Stimulated activated CD8-positive, alpha-beta memory T cell treated with anti-CD3 and anti-CD28 coated beads, Interleukin-12 subunit alpha, Interleukin-12 subunit beta, amount 100 ng/mL, for 24 hours (primary cell): ENCODE data around the gene PCDH15.

Experiments used
- DNase-seq: peaks from one replicate; pipeline ENCODE4 v3.0.0-alpha.2; 2020; ENCODE audit errors: extremely low read depth

Gene PCDH15

DNA sequence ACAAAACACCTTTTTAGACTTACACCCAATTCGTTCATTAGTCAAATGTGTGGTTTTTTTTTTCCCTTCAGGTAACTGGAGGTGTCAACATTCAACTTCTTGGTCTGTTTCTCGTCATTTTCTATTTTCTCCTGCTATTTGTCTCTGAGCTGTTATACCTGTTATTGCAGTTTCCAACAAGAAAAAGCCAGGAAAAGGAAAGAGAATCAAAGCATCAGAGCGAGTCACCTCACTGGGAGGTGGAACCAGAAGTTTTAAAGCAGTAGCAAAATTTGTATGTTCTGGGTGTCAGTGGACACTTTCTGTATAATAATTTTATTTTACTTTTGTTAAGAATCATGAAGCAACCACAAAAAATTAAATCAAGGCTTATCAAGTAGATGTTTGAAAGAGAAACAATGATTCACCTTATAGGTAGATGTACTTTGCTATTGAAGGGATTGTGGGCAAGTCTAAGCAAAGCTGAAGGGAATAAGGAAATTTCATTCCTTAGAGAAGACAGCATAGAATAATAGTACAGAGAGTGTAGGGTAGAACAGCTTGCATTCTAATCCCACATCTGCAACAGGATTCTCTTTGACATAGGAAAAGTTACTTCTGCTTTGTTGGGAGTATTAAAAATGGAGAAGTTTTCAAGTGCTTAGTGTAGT is 675.8 kb downstream of the PCDH15 start:
- DNase-seq, result no peak

DNA sequence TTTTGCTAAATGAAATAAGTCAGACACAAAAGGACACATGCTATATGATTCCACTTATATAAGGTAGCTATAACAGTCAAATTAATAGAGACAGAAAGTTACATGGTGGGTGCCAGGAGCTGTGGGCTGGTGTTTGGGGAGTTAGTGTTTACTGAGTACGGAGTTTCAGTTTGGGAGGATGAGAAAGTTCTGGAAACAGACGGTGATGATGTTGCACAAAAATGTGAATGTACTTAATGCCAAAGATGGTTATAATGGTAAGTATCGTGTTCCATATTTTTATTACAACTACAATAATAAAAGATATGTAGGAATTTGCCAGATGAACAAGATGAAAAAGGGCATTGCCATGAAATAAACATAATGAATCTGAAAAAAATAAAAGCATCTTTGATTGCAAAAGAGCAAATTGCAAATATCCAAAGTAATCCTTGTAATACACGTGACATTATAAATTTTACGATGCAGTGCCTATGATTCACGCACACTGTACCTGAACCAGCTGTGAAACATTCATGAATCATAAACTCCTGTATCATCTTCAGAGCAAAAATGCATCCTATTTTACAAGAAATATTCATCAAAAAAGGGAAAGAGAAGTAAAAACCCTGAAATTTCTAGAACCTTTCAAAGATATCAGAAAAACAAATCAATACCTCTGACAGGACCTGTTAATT is 676.7 kb downstream of the PCDH15 start:
- no peak for DNase-seq

DNA sequence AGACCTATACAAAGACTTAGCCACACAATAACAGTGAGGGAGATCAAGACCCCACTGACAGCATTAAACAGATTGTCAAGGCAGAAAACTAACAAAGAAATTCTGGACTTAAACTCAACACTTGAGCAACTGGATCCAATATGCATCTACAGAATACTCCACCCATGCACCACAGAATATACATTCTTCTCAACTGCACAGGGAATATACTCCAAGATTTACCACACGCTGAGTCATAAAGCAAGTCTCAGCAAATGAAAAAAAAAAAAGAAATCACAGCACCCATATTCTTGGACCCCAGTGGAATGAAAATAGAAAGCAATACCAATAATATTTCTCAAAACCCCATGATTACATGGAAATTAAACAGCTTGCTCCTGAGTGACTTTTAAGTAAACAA is 680.2 kb downstream of the PCDH15 start:
- no peak for DNase-seq

- DNase-seq, result no peak
These were observed 692.1 kb downstream of the PCDH15 start for GRCh38 chr10:54108961-54109360.

- no peak for DNase-seq
These were observed 704.1 kb downstream of the PCDH15 start for GRCh38 chr10:54096892-54097291.

GRCh38 chr10:54094321-54094720 is 706.7 kb downstream of the PCDH15 start:
- no peak for DNase-seq

DNA sequence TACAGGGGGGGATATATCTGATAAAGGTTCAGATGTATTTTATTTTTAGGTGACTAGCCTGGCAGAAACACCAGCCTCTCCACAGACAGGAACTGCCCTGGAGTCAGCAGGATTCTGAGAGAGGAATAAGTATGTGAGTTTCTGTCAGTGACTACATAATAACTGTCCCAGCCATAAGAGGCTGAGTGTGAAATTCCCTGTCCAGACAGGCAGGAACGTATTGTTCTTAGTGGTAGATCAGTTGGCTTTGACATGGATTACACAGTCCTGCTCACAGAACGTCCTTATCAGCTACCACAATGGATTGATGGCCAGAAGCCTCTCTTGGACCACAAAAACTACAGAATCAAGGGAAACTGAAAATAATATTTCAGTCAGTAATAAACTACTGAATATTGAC is 709.8 kb downstream of the PCDH15 start:
- no peak for DNase-seq

GRCh38 chr10:54081950-54082349 is 719.1 kb downstream of the PCDH15 start:
- DNase-seq, result no peak

DNA sequence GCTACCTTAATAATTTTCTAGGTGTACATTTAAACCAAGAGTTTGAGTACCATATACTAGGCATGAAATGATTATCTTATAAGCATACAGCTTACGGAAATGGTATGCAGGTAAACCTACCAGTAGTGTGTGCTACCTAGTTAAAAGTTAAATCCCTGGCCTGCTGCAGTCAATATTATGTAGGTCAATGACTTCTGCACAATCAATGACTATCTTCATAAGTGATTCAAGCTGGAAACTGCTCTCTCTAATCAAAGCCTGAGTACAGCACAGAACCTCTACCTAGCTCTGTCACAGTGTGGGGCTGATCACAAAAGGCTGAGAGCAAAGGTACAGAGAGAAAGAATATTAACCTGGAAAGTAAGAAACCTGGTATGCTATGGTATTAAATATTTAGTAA is 733.7 kb downstream of the PCDH15 start:
- DNase-seq, result no peak

GRCh38 chr10:54066646-54067045 is 734.4 kb downstream of the PCDH15 start:
- DNase-seq, result no peak

DNA sequence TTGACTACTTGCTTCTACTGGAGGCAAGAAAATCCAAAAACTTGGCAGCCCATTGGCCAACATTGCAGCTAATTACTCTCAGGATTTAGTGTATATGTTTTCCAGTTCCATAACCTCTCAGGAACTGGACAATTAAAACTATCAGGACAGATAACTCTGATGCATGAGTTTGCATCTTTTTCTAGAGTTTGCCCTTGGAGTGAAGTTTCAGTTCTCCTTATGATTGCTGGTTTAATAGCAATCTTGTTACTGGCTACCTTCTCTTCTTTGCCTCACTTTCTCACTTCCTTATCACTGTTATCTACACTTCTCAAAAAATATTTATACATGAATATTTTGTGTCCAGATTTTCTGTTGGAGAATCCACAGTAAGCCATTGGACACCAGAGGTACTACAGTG is 735.9 kb downstream of the PCDH15 start:
- DNase-seq, result no peak

DNA sequence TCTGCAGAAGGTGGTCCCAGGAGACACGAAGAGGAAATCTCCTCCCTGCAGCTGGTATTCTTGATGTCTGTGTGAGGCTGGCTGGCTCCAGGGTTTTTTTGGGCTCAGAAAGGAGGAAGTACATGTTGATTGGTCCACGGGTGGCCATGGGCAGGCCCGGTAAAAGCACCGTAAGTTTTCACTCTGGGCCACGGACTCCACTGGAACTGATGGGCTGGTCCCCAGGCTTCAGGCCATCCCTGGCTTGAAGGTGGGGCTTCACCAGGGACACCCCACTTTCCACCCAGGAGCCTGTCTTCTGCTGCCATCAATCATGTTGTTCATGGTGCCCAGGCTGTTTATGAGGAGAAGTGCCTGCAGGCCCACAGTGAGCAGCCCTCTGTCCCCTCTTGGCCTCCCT is 736.8 kb downstream of the PCDH15 start:
- no peak for DNase-seq

DNA sequence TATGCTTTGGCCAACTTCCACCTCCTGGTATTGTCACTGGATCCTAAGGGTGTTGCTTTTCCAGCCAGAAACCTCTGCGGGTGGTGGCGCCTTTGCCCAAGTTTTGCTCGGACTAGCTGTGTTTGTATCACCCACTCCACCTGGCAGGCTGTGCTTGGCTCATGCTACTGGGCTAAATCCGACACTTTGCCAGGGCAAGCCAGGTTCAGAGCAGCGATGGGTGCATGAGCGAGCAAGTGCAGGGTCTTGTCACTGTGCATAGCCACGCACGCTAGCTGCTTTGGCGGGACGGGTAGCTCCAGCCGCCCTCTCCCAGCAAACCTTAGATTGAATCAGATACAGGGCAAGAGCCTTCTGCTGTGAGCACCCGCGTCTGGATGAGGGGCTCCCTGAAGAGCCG is 737.5 kb downstream of the PCDH15 start:
- no peak for DNase-seq

DNA sequence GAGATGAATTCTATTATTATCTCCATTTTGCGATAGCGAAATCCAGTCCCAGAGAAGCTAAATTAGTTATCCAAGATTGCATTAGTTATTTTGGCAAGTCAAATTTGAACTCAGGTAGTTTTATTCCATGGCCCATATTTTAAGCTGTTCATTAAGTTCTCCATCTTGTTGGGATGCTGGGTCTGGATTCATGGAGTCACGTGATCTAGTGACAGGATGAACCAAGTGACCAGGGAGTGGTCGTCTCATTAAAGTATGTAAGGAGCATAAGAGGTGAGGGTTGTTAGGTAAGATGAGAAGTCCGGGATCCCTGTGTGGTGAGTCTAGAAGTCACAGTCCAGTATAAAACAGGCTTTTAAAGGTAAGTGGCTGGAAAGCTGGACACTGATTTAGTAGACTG is 740.5 kb downstream of the PCDH15 start:
- no peak for DNase-seq

- no peak for DNase-seq
These were observed 743.7 kb downstream of the PCDH15 start for GRCh38 chr10:54057357-54057756.

DNA sequence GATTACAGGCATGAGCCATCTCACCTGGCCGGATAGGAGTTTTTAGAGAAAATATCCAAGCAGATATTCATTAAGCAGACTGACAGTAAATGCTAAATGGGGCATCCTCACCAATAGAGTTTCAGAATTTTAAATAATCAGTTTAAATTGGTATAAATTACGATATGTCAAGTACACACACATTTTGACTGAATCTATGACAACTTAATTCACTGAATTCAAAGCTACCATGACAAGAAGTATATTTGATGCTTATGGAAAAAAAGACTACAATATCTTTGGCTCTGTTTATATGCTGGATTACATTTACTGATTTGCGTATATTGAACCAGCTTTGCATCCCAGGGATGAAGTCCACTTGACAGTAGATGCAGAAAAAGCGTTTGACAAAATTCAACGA is 774.7 kb downstream of the PCDH15 start:
- no peak for DNase-seq

GRCh38 chr10:54011117-54011516 is 789.9 kb downstream of the PCDH15 start:
- DNase-seq, result no peak

- no peak for DNase-seq
These were observed 790.6 kb downstream of the PCDH15 start for GRCh38 chr10:54010337-54010933.

- DNase-seq, result no peak
These were observed 791.4 kb downstream of the PCDH15 start for GRCh38 chr10:54009672-54010071.

- no peak for DNase-seq
These were observed 799.0 kb downstream of the PCDH15 start for GRCh38 chr10:54002077-54002476.

- no peak for DNase-seq
These were observed 803.1 kb downstream of the PCDH15 start for GRCh38 chr10:53997953-53998352.

GRCh38 chr10:53990799-53991238 is 810.2 kb downstream of the PCDH15 start:
- DNase-seq, result no peak

DNA sequence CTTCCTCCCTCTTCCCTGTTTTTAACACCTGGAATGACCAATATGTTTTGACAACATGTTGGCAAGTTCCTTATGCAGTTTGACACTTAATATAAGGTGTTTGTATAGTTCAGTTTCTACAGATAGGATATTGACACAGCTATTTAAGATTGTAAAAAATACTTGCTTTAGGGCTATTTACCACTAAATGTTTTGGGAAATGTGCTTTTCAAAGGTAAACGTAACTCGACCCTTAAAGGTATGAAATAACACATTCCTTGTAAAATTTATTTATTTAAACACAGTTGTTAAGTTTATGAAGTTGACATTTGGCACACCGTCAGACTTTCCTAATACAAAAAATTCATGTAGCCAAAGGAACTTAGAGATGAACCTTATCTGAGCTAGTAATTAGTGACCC is 817.6 kb downstream of the PCDH15 start:
- no peak for DNase-seq
